ENCODE data around the gene SLAIN2. TPM values are rescaled to one million over a fixed set of nuclear protein-coding genes. Genes with fewer than 3 reads are reported as not detected.

SLAIN2 gene
- polyA plus RNA-seq, 5 donors: 47.8 to 71.1 (median 64.6) TPM

- DNase-seq: no peak
Measured at GRCh38 chr4:48368389-48368788, 27.1 kb downstream of the SLAIN2 start.

DNA sequence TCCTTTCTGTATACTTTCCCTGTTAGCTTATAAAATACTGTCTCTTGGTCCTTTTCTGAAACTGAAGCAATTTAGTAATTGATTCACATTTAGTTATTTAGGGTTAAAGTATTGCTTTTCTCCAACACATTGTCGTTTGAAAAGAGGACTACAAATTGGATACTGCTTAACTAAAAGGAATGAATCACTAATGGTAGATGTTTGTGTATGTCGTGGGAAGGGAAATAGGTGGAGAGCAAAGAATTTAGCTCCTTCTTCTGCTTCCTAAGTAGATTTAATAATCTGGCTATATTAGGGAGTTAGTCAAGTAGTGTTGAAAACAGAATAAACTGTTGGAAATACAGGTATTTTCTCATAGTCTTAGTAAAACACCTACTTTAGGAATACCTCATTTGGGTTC, 27.9 kb downstream of the SLAIN2 start:
- no peak for DNase-seq

GRCh38 chr4:48369771-48370170, 28.4 kb downstream of the SLAIN2 start:
- no peak for DNase-seq

DNA sequence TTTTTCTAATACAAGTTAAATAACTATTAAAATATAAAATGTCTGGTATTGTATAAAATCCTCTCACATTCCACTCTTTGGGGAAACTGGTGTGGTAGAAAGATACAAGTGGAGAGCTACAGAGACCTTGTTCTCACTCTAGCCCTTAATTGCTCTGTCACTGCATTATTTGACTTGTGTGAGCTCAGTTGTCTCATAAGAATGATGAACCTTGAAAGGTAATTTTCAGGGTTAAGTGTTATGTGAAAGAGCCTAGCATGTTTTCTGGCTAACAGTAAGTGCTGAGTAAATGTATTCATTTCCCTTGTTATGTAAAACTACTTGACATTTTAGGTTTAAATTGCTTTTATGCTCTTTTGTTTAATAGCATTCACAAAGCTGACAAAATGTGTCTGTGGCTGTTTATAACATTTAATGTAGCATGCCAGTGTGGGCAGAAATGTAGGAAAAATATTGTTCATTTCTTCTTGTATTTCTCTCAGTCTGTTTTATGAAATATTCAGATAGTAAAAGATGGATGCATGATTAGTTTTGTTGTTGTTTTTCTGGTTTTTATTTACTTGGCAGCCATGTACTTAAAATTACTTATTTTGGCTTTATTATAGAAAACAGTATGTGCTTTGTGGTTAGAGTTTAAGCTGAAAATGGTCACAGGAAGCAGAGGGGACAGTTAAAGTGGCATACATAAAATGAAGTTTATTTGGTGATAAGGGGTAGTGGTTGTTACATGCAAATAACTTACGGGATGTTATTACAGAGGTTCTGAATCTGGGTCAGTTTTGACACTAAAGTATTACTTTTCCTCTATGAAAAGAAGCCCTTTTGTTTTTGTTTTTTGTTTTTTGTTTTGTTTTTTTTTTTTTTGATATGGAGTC, 29.2 kb downstream of the SLAIN2 start:
- DNase-seq: no peak

DNA sequence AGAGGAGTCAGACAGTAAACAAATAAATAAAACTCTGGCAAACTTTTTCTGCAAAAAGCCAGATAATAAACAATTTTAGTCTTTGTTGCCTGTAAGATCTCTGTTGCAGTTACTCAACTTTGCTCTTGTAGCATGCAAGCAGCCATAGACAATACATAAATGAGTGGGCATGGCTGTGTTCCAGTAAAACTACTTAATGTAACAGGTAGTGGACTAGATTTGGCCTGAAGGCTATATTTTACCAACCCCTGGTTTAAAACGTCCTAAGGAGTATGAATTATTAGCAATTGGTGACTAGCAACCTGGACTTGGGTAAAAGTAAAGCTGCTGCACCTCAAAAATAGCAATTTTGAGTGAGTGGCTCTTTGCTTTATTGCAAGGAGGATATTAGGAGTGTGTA, 30.9 kb downstream of the SLAIN2 start:
- no peak for DNase-seq

- no peak for DNase-seq
Measured at GRCh38 chr4:48375651-48376304, 34.4 kb downstream of the SLAIN2 start.

GRCh38 chr4:48379587-48380180, 38.4 kb downstream of the SLAIN2 start:
- no peak for DNase-seq

DNA sequence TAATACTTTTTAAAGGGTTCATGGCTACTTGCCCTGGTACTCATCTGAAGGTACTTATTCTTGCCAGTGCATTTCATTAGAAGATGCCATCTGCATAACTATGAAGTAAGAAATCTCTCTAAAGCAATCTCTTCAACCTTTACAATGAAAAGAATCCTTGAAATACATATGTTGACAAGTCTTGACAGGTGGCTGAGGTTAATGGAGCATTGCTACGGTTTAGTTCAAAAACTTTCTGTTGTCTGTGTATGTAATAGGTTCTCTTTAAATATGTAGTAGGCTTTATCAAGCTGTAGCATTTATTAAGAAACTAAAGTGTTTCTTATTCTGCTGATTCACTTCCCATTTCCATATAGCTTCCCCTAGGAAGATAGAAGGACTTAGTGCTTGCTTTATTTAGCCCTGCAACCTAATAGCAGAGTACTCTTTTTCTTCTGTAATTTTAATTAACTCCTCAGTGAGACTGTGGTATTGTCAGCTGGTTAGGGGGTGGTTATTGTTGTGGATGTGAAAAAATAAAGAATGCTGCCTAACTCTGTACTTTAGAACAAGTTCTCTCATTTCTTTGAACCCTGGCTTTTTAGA, 39.3 kb downstream of the SLAIN2 start:
- DNase-seq: no peak

DNA sequence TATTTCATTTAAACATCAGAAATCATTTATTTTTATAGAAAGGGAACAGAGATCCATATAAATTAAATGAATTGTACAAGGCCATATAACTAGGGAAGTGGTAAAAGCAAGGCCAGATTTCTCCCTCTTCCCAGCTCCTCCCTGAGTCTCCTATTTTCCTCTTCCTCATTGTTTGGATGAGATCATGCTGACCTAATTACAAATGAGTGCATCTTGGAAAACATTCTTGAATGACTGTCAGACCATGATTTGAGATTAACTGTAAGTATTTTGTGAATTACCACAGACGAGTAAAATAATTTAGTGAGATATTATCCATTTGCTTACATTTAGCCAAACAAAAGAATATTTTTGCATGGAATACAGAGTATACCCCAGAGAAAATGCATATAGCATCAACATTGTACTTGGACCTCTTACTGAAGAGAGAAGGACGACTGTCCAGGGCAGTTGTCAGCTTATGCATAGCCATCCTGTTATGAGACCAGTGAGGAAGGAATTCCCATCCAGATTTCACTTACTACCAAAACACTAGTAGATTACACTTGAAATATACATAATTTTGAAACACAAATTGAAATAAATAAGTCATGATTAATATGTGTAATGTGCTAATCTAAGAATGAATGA, 47.3 kb downstream of the SLAIN2 start:
- DNase-seq: no peak

DNA sequence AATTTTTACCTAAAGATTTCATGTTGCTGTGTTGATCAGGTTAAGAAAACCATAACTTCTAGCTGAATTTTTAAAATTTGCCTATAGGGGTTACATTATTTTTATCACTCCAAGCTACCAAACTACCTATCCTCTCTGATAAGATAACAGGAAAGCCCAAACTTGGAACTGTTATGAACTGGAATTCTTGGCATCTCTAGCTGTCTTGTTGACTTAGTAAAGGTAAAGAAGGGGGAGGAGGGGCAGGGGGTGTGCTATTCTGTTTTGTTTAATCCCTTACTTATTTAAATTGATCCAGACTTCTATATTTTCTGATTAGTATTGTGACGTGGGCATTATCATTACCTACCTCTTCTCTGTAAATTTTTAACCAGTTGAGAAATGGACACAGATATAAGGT, 54.7 kb downstream of the SLAIN2 start:
- no peak for DNase-seq

GRCh38 chr4:48400416-48400815, 59.1 kb downstream of the SLAIN2 start:
- DNase-seq: no peak

- DNase-seq: no peak
Measured at GRCh38 chr4:48403358-48403757, 62.0 kb downstream of the SLAIN2 start.

GRCh38 chr4:48403779-48404178, 62.5 kb downstream of the SLAIN2 start:
- DNase-seq: no peak

- DNase-seq: no peak
Measured at GRCh38 chr4:48405924-48406323, 64.6 kb downstream of the SLAIN2 start.

- DNase-seq: no peak
Measured at GRCh38 chr4:48409203-48409602, 67.9 kb downstream of the SLAIN2 start.

DNA sequence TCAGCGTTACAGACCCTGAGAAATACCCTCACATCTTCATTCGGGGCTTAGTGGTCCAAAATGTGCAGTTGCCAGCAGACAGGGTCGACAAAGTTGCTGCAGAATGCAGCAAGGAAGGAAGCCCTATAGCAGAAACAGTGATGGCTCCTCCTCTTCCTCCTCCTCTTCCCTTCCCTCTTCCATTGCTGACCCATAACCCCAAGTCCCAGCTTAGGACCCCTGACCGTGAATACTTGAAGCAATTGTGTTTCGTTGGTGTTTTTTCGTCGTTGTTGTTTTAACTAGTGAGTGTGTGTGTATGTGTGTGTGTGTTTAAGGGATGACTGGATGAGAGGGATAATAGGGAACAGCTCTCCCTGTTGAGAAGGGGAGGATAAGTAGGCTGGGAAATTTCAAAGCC, 69.5 kb downstream of the SLAIN2 start:
- DNase-seq: no peak

- no peak for DNase-seq
Measured at GRCh38 chr4:48420144-48420543, 78.8 kb downstream of the SLAIN2 start.

DNA sequence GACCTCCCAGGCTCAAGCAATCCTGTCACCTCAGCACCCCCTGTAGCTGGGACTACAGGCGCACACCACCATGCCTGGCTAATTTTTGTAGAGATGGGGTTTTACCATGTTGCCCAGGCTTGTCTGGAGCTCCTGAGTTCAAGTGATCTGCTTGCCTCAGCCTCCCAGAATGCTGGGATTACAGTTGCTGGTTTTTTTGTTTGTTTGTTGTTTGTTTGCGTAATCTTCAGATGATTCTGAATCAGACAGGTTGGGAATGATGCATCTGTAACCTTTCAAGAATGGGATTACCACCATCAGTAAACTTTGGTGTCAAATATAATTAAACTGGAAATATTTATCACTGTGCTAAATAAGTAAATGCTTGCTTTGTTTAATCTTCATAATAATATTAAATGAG, 79.8 kb downstream of the SLAIN2 start:
- no peak for DNase-seq

- DNase-seq: no peak
Measured at GRCh38 chr4:48428926-48429325, 87.6 kb downstream of the SLAIN2 start.

DNA sequence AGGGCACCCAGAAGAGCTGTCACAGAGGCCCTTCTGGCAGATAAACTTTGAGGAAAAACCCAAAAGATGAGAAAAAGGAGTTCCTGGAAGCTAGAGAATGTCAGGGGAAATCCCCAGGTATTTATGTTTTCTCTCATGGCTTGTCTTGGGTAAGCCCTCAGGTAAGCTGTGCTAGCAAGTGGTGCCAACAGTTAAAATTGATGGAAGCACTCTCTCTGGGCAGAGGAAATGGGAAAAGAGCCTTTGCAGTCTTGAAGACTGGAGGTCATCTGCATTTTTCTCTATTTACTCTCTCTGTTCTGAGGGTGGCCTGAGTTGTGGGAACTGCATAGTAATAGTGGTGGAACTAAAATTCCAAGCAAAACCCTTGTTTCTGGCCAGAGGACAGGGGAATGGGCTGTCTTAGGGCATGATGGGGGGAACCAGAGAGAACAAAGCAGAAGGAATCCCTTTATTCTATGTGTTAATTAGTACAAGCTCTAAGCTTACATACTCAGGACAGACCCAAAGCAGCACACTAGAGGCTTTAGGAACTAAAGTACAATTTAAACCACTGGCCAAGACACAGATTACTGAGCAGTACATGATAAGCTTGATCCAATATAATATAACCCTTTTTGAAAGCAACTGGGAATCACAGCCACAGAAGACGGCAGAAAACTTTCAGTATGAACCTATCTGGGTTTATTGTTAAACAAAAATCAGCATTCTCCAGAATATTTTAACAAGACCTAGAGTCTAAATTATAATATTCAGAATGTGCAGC, 88.6 kb downstream of the SLAIN2 start:
- DNase-seq: no peak

DNA sequence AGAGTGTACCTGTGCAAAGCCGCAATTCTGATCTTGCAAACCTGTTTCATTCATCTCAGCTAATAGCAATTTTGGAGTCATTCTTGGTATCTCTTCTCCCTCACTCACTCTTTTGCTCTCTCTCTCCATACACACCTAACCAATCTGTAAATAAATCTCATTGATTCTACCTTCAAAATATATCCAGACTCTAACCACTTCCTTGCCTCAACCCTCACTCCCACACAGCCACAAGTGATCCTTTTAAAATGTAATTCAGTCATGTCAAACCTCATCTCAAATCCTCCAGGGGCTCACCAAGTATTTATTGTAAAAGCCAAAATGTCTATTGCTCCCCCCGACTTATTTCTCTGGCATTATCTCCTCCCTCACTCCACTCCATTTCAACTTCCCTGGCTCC, 90.1 kb downstream of the SLAIN2 start:
- DNase-seq: no peak

Data from right lung (tissue), 5 donors.